ENCODE results near the gene THRAP3. TPM values are rescaled to one million over a fixed set of nuclear protein-coding genes. Genes with fewer than 3 reads are reported as not detected.

The THRAP3 gene
- total and polyA plus RNA-seq, 9 of the 15 experiments (the other 6 are each of a cell fraction or from before 2014, with no cell fraction given): 66.2 to 135 (median 113) TPM

GRCh38 chr1:36303244-36303643, 79.0 kb downstream of the THRAP3 start (continued):
- TF ChIP-seq PRPF4 (IDR thresholded peaks at IDR 0.05; ENCODE audit: insufficient read depth, low read depth, low read length, poor library complexity, severe bottlenecking) (no peak), RFX5 (IDR thresholded peaks at IDR 0.05; ENCODE audit: low read depth, low read length) (no peak), NR1H2 (CRISPR knock-in tag; IDR thresholded peaks at IDR 0.05) (no peak), ZNF384 (IDR thresholded peaks at IDR 0.05; ENCODE audit: low read depth, low read length) (no peak), ZNF407 (IDR thresholded peaks at IDR 0.05; ENCODE audit: low read depth) (no peak)
- TF ChIP-seq, protein P1, sequence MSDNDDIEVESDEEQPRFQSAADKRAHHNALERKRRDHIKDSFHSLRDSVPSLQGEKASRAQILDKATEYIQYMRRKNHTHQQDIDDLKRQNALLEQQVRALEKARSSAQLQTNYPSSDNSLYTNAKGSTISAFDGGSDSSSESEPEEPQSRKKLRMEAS (CRISPR knock-in tag; IDR thresholded peaks at IDR 0.05): no peak

Data from K562 (cell line).